Adrenal gland (tissue), 12 donors: ENCODE measurements around the gene ELOVL7. TPM values are rescaled to one million over a fixed set of nuclear protein-coding genes. Genes with fewer than 3 reads are reported as not detected.
"Not testable (repeated sequence)": the region's sequence is repeated elsewhere in the genome, so short reads cannot be mapped to it uniquely, and the experiment has no call there.

Experiments used
- DNase-seq, 7 donors: peaks; one replicate each; pipeline ENCODE4 v3.0.0-alpha.2; 2019 to 2020
- H3K27ac ChIP-seq, 5 donors: fragments of 200-600 bp; sonication (generic) in 4 of 5; 1 replicate in 3 of 5; 2 replicates in 2 of 5; pipeline versions ENCODE4 v1.5.1 to v1.8.0; 2016 to 2020; ENCODE audit warnings: mild to moderate bottlenecking in 1 of 5
- H3K27me3 ChIP-seq: fragments of 200-600 bp; 2 replicates; pipeline ENCODE4 v1.8.0; 2021
- H3K36me3 ChIP-seq, 2 donors: fragments of 200-600 bp; replicated peaks in 1 of 2; 1 replicate in 1 of 2; 2 replicates in 1 of 2; pipeline versions ENCODE4 v1.5.1 to v1.8.0; 2018 to 2022
- H3K4me1 ChIP-seq, 2 donors: fragments of 200-600 bp; replicated peaks in 1 of 2; 1 replicate in 1 of 2; 2 replicates in 1 of 2; pipeline versions ENCODE4 v1.5.1 to v1.8.0; 2018 to 2021
- H3K4me3 ChIP-seq, 4 donors: fragments of 200-600 bp; sonication (generic) in 3 of 4; one replicate each; pipeline ENCODE4 v1.5.1; 2016 to 2018
- H3K9me3 ChIP-seq, 3 donors: fragments of 200-600 bp; sonication (generic) in 1 of 3; replicated peaks in 1 of 3; 1 replicate in 2 of 3; 2 replicates in 1 of 3; pipeline versions ENCODE4 v1.5.1 to v1.8.0; 2016 to 2021
- CTCF ChIP-seq, 6 experiments: fragments of 450-650 bp in 4 of 6; fragments of 200-600 bp in 2 of 6; sonication (generic) in 1 of 6; IDR thresholded peaks; 1 replicate in 5 of 6; 2 replicates in 1 of 6; pipeline versions ENCODE4 v1.5.1 to v1.8.0; 2016 to 2021; ENCODE audit warnings: antibody characterized with exemption in 6 of 6, mild to moderate bottlenecking in 2 of 6, moderate library complexity in 1 of 6
- POLR2A ChIP-seq, 2 donors: fragments of 450-650 bp; IDR thresholded peaks; one replicate each; pipeline ENCODE4 v1.6.1; 2017; ENCODE audit warnings: antibody characterized with exemption in 2 of 2, mild to moderate bottlenecking in 2 of 2, moderate library complexity in 1 of 2
- WGBS, 4 donors: extraction: QIAGEN DNeasy Blood & Tissue Kit in 2 of 4; methylation state at CpG; one replicate each; pipeline versions ENCODE4 v1.1.5 to v1.1.7; 2013 to 2017; 5-methylcytosine and 5-hydroxymethylcytosine counted together
- intact Hi-C, 2 donors: fragments of 100-400 bp; cut with DNase I; formaldehyde crosslinking; loops; one replicate each; pipeline versions ENCODE4 v1.14.1 to v1.15.0; 2022 to 2023
- polyA plus RNA-seq, 3 donors: library from polyadenylated mRNA; stranded (reverse); fragments of 200-250 nt in 2 of 3; fragments of 350-450 nt in 1 of 3; fragmentation: Illumina TruSeq in 1 of 3; extraction: RNeasy Lipid Tissue Mini Kit (QIAGEN cat#74804) in 1 of 3; gene quantifications; one replicate each; pipeline ENCODE4 v1.2.3, GENCODE V29; 2013 to 2014
- total RNA-seq, 9 donors: library from RNA; depleted of rRNA in 4 of 9; stranded (reverse); fragments of >200 nt in 4 of 9; fragments of 120-200 nt in 1 of 9; fragmentation: NEBNext Ultra II Directional in 1 of 9; extraction: Animal tissue kit (Norgen Biotek cat#: 25700) in 1 of 9; gene quantifications; one replicate each; pipeline versions ENCODE4 v1.1.0 to v1.2.4, GENCODE V29; 2013 to 2023
- donor health status: healthy with polysubstance abuse.
- donor health status: Bipolar disorder and iron deficiency.
- donor health status: DM: yes; HTN: yes; CAD: no.
- donor health status: DM: no; HTN: no; CAD: no.
- donor health status: DM: no; HTN: no; CAD: no.
- donor health status: DM: yes; HTN: yes; CAD: no.

The ELOVL7 gene
- total and polyA plus RNA-seq, 12 donors = 0.88 to 5.1 (median 3.0) TPM

DNA sequence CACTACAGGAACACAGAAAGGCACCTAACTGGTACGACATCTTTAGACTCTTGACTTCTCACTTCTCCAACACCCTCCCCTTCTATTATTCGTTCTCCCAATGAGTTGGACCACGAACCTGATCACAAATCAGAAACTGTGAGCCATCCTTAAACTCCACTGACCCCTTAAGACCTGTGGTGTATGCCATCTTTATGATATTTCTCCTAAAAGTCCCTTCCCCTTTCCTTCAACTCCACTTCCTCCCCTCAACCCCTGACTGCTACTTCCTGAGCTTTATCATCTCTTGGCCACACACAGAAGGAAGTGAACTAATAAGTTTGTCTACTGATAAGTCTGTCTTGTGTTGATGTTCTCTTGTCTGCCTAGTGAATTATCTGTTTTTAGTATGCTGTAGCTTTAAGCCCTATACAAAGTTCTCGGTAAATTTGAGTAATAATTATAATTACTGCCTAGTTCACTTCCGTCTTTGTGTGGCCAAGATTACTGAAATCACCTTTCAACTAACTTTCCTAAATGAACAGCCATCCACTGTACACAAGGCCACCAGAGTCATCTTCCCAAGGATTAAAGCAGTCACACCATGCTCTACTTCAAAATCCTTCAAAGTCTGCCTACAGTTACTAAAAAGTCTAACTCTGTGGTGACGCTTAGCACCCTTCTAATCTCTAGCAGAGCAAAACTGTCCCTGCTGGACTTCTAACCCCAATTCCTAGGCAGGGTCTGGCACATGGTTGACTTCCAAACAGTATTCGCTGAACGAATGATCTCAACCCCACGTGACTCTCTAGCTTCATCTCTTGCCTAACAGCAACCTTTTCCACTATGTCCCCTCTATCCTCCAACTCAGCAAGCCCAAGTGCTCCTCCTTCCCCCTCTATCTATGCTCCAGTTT, 23.2 kb downstream of the ELOVL7 start:
- Histone ChIP-seq H3K27me3 (no peaks in the 10 kb centered on the region), H3K27ac (no peak overlapping the region), H3K36me3 (no peaks in the 10 kb centered on the region), H3K4me1 (no peaks in the 10 kb centered on the region), H3K9me3 (peaks cover 0 to 4% (median 0%) of the 10 kb centered on the region in 3 donors), H3K4me3 (no peak overlapping the region)
- DNase-seq = no peak
- TF ChIP-seq CTCF (IDR thresholded peaks at IDR 0.05) = no peak
- no peak for TF ChIP-seq POLR2A (IDR thresholded peaks at IDR 0.05)
- intact Hi-C loops = no loop called here
- WGBS, 4 donors = 59 to 75% (median 66%) methylated on average over 9 of the region's 9 CpGs

DNA sequence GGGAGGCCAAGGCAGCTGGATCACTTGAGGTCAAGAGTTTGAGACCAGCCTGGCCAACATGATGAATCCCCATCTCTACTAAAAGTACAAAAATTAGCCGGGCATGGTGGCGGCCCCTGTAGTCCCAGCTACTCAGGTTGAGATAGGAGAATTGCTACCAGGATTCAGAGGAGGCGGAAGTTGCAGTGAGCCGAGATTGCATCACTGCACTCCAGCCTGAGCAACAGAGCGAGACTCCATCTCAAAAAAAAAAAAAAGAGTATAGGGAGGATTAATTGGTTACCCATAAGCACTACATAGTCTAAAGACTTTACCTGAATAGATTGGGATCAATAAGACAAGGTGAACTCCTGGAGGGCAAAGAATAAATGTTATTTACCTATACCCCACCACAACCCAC, 27.9 kb downstream of the ELOVL7 start:
- 90 to 100% (median 95%) methylated on average over 5 of the region's 5 CpGs for WGBS, 4 donors
- H3K36me3 ChIP-seq, H3K9me3 ChIP-seq, H3K4me1 ChIP-seq, H3K27ac ChIP-seq, intact Hi-C loops, DNase-seq, H3K4me3 ChIP-seq, H3K27me3 ChIP-seq: not testable (repeated sequence)

- TF ChIP-seq CTCF (IDR thresholded peaks at IDR 0.05) (no peak), POLR2A (IDR thresholded peaks at IDR 0.05) (no peak)
- intact Hi-C loops = no loop called here
- H3K9me3 ChIP-seq = peaks cover 0 to 4% (median 0%) of the 10 kb centered on the region in 3 donors
- H3K27ac ChIP-seq = no peak overlapping the region
- H3K27me3 ChIP-seq = no peaks in the 10 kb centered on the region
- H3K4me1 ChIP-seq = no peaks in the 10 kb centered on the region
- 72 to 93% (median 82%) methylated on average over 2 of the region's 2 CpGs for WGBS, 4 donors
- no peak overlapping the region for H3K4me3 ChIP-seq
- DNase-seq = no peak
- H3K36me3 ChIP-seq = no peaks in the 10 kb centered on the region
These were observed 29.6 kb downstream of the ELOVL7 start for GRCh38 chr5:60814498-60814897.

DNA sequence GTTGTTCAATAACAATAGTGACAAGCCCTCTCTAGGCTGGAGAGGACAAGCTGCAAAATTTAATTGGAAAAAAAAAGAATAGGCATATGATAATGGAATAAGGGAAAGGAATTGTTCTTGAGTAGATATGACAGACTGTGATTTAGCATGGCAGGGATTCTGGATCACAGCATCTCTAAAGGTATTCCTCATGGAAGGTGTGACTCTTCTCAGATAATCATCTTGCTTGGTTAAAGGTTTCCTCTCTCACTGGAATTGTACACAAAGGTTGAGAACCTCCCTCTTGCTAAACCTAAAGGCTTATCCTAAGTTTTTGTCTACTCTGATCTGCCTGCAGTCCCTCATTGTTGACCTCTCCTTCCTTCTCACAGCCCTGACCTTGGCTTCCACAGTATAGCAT, 31.6 kb downstream of the ELOVL7 start:
- no peaks in the 10 kb centered on the region for H3K4me1 ChIP-seq
- no peak for DNase-seq
- peaks cover 0 to 4% (median 0%) of the 10 kb centered on the region in 3 donors for H3K9me3 ChIP-seq
- no peaks in the 10 kb centered on the region for H3K36me3 ChIP-seq
- H3K27me3 ChIP-seq = no peaks in the 10 kb centered on the region
- intact Hi-C loops = no loop called here
- H3K4me3 ChIP-seq = no peak overlapping the region
- TF ChIP-seq CTCF (IDR thresholded peaks at IDR 0.05) (no peak), POLR2A (IDR thresholded peaks at IDR 0.05) (no peak)
- H3K27ac ChIP-seq = no peak overlapping the region

DNA sequence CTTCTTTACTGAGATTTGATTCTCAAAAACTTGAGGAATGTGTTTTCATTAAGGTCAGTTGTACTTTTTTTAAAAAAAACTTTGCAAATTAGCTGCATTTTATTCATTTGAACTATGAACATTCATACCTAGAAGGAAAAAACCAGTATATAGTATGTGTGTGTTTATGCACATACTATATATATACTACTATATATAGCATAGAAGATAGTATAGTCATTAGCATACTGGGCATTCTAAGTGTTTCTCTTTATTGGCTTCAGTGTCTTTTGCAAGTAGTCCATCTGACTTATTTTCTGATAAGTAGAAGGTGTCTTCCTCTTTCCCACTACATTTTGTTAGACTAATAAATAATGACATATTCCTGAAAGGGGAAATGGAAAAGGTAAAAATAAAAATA, 33.0 kb downstream of the ELOVL7 start:
- H3K36me3 ChIP-seq = no peaks in the 10 kb centered on the region
- no peak overlapping the region for H3K27ac ChIP-seq
- no peaks in the 10 kb centered on the region for H3K27me3 ChIP-seq
- TF ChIP-seq CTCF (IDR thresholded peaks at IDR 0.05) (no peak), POLR2A (IDR thresholded peaks at IDR 0.05) (no peak)
- no peaks in the 10 kb centered on the region for H3K9me3 ChIP-seq
- H3K4me3 ChIP-seq = no peak overlapping the region
- H3K4me1 ChIP-seq = no peaks in the 10 kb centered on the region
- intact Hi-C loops = no loop called here
- no peak for DNase-seq
